HEK293 (cell line): ENCODE measurements around the gene PIGP.
A peak's percentile ranks its signal among the peaks of the same experiment; 100 is the strongest.

Experiments used
- FEZF1 ChIP-seq: fragments of 450-650 bp; formaldehyde crosslinking; IDR thresholded peaks from 2 replicates; pipeline ENCODE4 v1.5.1; 2016; ENCODE audit warnings: missing biosample characterization, missing genetic modification characterization
- IKZF3 ChIP-seq: fragments of 450-650 bp; IDR thresholded peaks from 2 replicates; pipeline ENCODE4 v1.5.0; 2018; ENCODE audit warnings: missing biosample characterization, mild to moderate bottlenecking, missing genetic modification characterization, moderate library complexity
- KLF10 ChIP-seq: fragments of 450-650 bp; IDR thresholded peaks from 2 replicates; pipeline ENCODE4 v1.5.1; 2018; ENCODE audit warnings: missing biosample characterization, mild to moderate bottlenecking, missing genetic modification characterization
- MEIS1 ChIP-seq: sonication (generic); formaldehyde crosslinking; IDR thresholded peaks from 2 replicates; pipeline ENCODE4 v1.8.1; 2022; ENCODE audit warnings: missing genetic modification reagents, mild to moderate bottlenecking, borderline replicate concordance
- MYNN ChIP-seq: fragments of 450-650 bp; formaldehyde crosslinking; IDR thresholded peaks from 2 replicates; pipeline ENCODE4 v1.5.1; 2016; ENCODE audit warnings: missing biosample characterization, missing genetic modification characterization, borderline replicate concordance
- SP3 ChIP-seq: fragments of 450-650 bp; formaldehyde crosslinking; IDR thresholded peaks from 2 replicates; pipeline ENCODE4 v1.5.1; 2016; ENCODE audit warnings: missing biosample characterization, missing genetic modification characterization
- ZBTB49 ChIP-seq: fragments of 450-650 bp; formaldehyde crosslinking; IDR thresholded peaks from 2 replicates; pipeline ENCODE4 v1.5.1; 2016; ENCODE audit warnings: missing biosample characterization, missing genetic modification characterization, low read depth
- ZBTB7A ChIP-seq: fragments of 450-650 bp; formaldehyde crosslinking; IDR thresholded peaks from 2 replicates; pipeline ENCODE4 v1.5.1; 2016; ENCODE audit warnings: low read depth, missing biosample characterization, missing genetic modification characterization
- ZEB2 ChIP-seq: fragments of 450-650 bp; formaldehyde crosslinking; IDR thresholded peaks from 2 replicates; pipeline ENCODE4 v1.5.1; 2016; ENCODE audit warnings: missing biosample characterization, missing genetic modification characterization
- ZFHX2 ChIP-seq: fragments of 450-650 bp; formaldehyde crosslinking; conservative IDR thresholded peaks from 2 replicates; pipeline ENCODE4 v1.5.1; 2016; ENCODE audit warnings: missing biosample characterization, missing genetic modification characterization
- ZNF18 ChIP-seq: fragments of 450-650 bp; formaldehyde crosslinking; IDR thresholded peaks from 2 replicates; pipeline ENCODE4 v1.5.1; 2016; ENCODE audit warnings: missing biosample characterization, missing genetic modification characterization
- ZNF202 ChIP-seq: fragments of 450-650 bp; formaldehyde crosslinking; IDR thresholded peaks from 2 replicates; pipeline ENCODE4 v1.5.1; 2016; ENCODE audit warnings: missing biosample characterization, missing genetic modification characterization, borderline replicate concordance
- ZNF223 ChIP-seq: fragments of 450-650 bp; formaldehyde crosslinking; IDR thresholded peaks from 2 replicates; pipeline ENCODE4 v1.5.1; 2016; ENCODE audit warnings: missing biosample characterization, missing genetic modification characterization
- ZNF24 ChIP-seq: fragments of 450-650 bp; formaldehyde crosslinking; IDR thresholded peaks from 2 replicates; pipeline ENCODE4 v1.5.1; 2016; ENCODE audit warnings: missing biosample characterization, missing genetic modification characterization
- ZNF335 ChIP-seq: fragments of 450-650 bp; formaldehyde crosslinking; conservative IDR thresholded peaks from 2 replicates; pipeline ENCODE4 v1.5.1; 2016; ENCODE audit warnings: missing biosample characterization, missing genetic modification characterization
- ZNF404 ChIP-seq: fragments of 450-650 bp; formaldehyde crosslinking; IDR thresholded peaks from 2 replicates; pipeline ENCODE4 v1.5.1; 2017; ENCODE audit warnings: missing biosample characterization, missing genetic modification characterization
- ZNF488 ChIP-seq: fragments of 450-650 bp; formaldehyde crosslinking; IDR thresholded peaks from 2 replicates; pipeline ENCODE4 v1.5.1; 2016; ENCODE audit warnings: missing biosample characterization, missing genetic modification characterization
- ZNF501 ChIP-seq: fragments of 450-650 bp; formaldehyde crosslinking; IDR thresholded peaks from 2 replicates; pipeline ENCODE4 v1.5.1; 2016; ENCODE audit warnings: missing biosample characterization, missing genetic modification characterization
- ZNF514 ChIP-seq: fragments of 450-650 bp; formaldehyde crosslinking; IDR thresholded peaks from 2 replicates; pipeline ENCODE4 v1.5.1; 2016; ENCODE audit warnings: missing biosample characterization, missing genetic modification characterization
- ZNF518A ChIP-seq: fragments of 450-650 bp; formaldehyde crosslinking; conservative IDR thresholded peaks from 2 replicates; pipeline ENCODE4 v1.5.1; 2016; ENCODE audit warnings: low read depth, missing biosample characterization, missing genetic modification characterization
- ZNF521 ChIP-seq: fragments of 450-650 bp; formaldehyde crosslinking; IDR thresholded peaks from 2 replicates; pipeline ENCODE4 v1.5.1; 2017; ENCODE audit warnings: missing biosample characterization, mild to moderate bottlenecking, missing genetic modification characterization
- ZNF558 ChIP-seq: fragments of 450-650 bp; formaldehyde crosslinking; IDR thresholded peaks from 2 replicates; pipeline ENCODE4 v1.5.1; 2016; ENCODE audit warnings: missing biosample characterization, missing genetic modification characterization
- ZNF580 ChIP-seq: fragments of 450-650 bp; formaldehyde crosslinking; IDR thresholded peaks from 2 replicates; pipeline ENCODE4 v1.5.1; 2016; ENCODE audit warnings: missing biosample characterization, missing genetic modification characterization
- ZNF623 ChIP-seq: fragments of 450-650 bp; formaldehyde crosslinking; IDR thresholded peaks from 2 replicates; pipeline ENCODE4 v1.5.1; 2016; ENCODE audit warnings: missing biosample characterization, missing genetic modification characterization
- ZNF624 ChIP-seq: fragments of 450-650 bp; formaldehyde crosslinking; IDR thresholded peaks from 2 replicates; pipeline ENCODE4 v1.5.1; 2017; ENCODE audit warnings: missing biosample characterization, missing genetic modification characterization
- ZNF677 ChIP-seq: fragments of 450-650 bp; IDR thresholded peaks from 2 replicates; pipeline ENCODE4 v1.5.0; 2018; ENCODE audit warnings: missing biosample characterization, mild to moderate bottlenecking, missing genetic modification characterization, moderate library complexity
- ZNF747 ChIP-seq: fragments of 450-650 bp; formaldehyde crosslinking; IDR thresholded peaks from 2 replicates; pipeline ENCODE4 v1.5.1; 2016; ENCODE audit warnings: missing biosample characterization, missing genetic modification characterization
- ZNF776 ChIP-seq: fragments of 450-650 bp; formaldehyde crosslinking; IDR thresholded peaks from 2 replicates; pipeline ENCODE4 v1.5.0; 2017; ENCODE audit warnings: missing biosample characterization, missing genetic modification characterization, borderline replicate concordance
- ZNF791 ChIP-seq: fragments of 450-650 bp; formaldehyde crosslinking; IDR thresholded peaks from 2 replicates; pipeline ENCODE4 v1.5.1; 2016; ENCODE audit warnings: missing biosample characterization, missing genetic modification characterization
- ZNF830 ChIP-seq: fragments of 450-650 bp; IDR thresholded peaks from 2 replicates; pipeline ENCODE4 v1.5.0; 2018; ENCODE audit warnings: missing biosample characterization, missing genetic modification characterization, low read depth, mild to moderate bottlenecking, moderate library complexity

Gene PIGP

GRCh38 chr21:37119421-37120218 is 46.7 kb upstream of the PIGP start (continued):
- no peak for TF ChIP-seq ZNF677 (tag by site-specific recombination)
- TF ChIP-seq ZNF335, result peak; percentile 58; the same call in 1 of the 2 replicates
- TF ChIP-seq ZNF404 (tag by site-specific recombination), result no peak
- TF ChIP-seq ZNF518A, result 0 out of 2 replicates have a peak, but pooled peaks have one; percentile 13
- no peak for TF ChIP-seq ZNF18 (tag by site-specific recombination)
- peak; percentile 60 for TF ChIP-seq IKZF3 (tag by site-specific recombination)
- TF ChIP-seq ZBTB49, result no peak
- TF ChIP-seq ZNF501 (tag by site-specific recombination), result no peak
- no peak for TF ChIP-seq KLF10 (tag by site-specific recombination)
- TF ChIP-seq MEIS1, result no peak
- no peak for TF ChIP-seq ZNF514 (tag by site-specific recombination)
- no peak for TF ChIP-seq ZNF521 (tag by site-specific recombination)
- no peak for TF ChIP-seq ZNF580 (tag by site-specific recombination)
- TF ChIP-seq ZNF488 (tag by site-specific recombination), result no peak
- no peak for TF ChIP-seq ZNF202 (tag by site-specific recombination)
- 0 out of 2 replicates have a peak, but pooled peaks have one; percentile 13 for TF ChIP-seq ZNF791
- peak; percentile 90 for TF ChIP-seq MYNN (tag by site-specific recombination)
- no peak for TF ChIP-seq SP3 (tag by site-specific recombination)
- TF ChIP-seq ZNF623, result no peak
- TF ChIP-seq ZNF624, result no peak
- no peak for TF ChIP-seq ZNF776 (tag by site-specific recombination)
- TF ChIP-seq ZNF223 (tag by site-specific recombination), result no peak
- TF ChIP-seq ZEB2, result no peak
- TF ChIP-seq ZNF24, result peak; percentile 27; the same call in 1 of the 2 replicates
- no peak for TF ChIP-seq ZNF830 (tag by site-specific recombination)
- no peak for TF ChIP-seq ZNF747 (tag by site-specific recombination)
- peak; percentile 55 for TF ChIP-seq ZFHX2 (tag by site-specific recombination)
- TF ChIP-seq ZBTB7A (tag by site-specific recombination), result no peak
- peak; percentile 29 for TF ChIP-seq FEZF1 (tag by site-specific recombination)
- TF ChIP-seq ZNF558 (tag by site-specific recombination), result no peak
